ENCODE results near the gene MTX1. TPM values are rescaled to one million over a fixed set of nuclear protein-coding genes. Genes with fewer than 3 reads are reported as not detected.

Gene MTX1
- total RNA-seq, 1 donor from 2014 or later, result 40.9 TPM

DNA sequence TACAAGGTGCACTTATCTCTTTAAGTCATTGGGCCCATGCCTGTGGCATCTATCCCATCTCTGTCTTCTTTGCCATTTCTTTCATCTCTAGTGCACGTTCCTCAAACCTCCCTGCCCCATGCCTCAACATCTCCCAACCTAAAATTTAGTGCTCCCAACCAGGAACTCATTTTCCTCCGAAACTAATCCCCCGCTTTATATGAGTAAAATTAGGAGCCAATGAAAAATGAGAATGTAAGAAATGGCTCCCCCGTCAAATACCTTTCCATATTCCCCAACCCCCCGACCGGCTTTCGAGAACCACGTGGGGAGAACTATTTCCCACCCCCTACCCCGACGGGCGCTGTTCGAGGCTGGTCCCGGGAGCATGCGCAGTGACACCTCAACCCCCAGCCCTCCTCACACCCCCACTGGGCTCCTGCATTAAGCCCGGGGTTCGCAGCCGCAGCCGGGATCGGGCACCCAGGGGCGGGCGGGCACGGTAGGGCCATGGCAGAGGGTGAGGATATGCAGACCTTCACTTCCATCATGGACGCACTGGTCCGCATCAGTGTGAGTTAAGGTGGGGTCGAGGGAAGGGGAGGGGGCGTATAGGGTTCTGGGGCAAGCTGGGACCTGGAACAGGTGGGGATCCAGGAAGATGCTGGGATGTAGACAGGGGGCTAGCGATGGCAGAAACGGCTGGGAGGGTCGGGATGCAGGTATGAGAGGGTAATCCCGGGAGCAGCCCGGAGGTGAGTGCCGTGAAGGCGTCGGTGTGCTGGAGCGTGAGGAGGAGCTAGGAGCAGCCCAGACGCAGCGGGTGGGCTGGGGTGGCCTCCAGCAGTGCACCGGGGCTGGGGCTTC is 34.8 kb upstream of the MTX1 start, which contains the start of gene TRIM46:
Gene TRIM46, plus strand, starts transcription at position 372 of the 846 bp plus-strand sequence. Its CDS starts 118 bp downstream, at position 490.
- intact Hi-C loops (cut with micrococcal nuclease), result loop anchor here (2.0 to 10.0 kb wide), 2 partner anchors 39 to 199 kb away; partner anchors contain the start of genes CKS1B, SHC1 and SLC50A1

DNA sequence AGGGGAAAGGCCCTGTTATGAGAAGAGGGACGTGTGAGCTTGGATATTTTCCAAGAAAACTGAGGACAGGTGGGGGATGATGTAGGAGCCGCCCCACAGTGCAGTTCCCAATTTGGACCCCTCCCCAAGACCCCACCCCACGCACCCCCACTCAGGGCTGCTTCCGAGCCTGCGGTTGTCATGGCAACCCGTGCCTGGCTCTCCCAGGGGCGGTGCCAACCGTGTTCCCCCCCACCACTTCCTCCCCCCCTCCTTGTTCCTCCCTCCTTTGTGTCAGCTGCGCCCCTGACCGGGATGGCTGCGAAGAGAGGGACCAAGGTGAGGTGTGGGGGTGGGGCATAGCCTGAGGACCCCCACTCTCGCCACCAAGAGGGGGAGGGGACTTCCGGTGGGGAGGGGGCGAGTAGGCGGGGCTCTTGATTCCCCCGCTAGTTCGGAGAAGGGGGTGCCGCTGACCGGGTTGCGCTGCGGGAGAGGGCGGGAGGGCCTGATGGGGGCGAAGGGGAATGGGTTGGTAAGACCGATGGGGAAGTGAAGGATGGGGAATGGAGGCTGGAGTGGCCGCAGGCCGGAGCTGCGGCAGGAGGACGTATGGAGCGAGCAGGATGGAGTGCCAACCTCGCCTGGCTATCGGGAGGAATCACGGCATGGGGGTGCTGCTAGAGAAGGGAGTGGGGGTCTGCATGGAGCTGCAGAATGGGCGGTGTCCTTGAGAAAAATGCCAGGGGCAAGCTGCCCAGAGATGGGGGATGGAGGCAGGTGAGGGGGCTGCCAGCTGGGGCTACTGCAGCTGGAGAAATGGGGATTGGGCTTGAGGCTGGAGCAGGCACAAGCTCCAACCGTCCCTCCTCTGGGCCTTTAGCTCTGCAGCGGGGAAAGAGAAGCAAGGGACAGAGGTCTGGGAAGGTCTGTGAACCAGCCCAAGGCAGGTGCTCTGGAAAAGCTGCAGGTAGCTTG is 33.9 kb upstream of the MTX1 start:
- intact Hi-C loops (cut with micrococcal nuclease), result loop anchor here (10.0 kb wide), 1 partner anchor 200 kb away; the partner anchor contains the start of genes CKS1B and SHC1

DNA sequence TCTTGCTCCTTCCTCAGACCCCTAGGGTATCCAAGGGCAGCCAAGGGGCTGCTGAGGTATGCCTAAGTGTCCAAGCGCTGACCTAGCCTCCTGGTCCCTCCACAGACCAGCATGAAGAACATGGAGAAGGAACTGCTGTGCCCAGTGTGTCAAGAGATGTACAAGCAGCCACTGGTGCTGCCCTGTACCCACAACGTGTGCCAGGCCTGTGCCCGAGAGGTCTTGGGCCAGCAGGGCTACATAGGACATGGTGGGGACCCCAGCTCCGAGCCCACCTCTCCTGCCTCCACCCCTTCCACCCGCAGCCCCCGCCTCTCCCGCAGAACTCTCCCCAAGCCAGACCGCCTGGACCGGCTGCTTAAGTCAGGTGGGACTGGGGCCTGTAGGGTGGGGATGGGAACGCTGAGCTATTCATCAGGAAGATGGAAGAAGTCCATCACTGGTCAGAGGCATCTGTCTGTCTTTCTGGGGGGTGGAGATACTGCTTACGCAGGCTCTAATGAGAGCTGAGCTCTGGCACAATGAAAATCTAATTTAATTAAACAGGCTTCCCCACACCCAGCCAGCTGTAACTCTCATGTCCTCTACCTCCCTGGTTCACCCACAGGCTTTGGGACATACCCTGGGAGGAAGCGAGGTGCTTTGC is 33.1 kb upstream of the MTX1 start:
- intact Hi-C loops (cut with micrococcal nuclease), result loop anchor here (10.0 kb wide), 1 partner anchor 201 kb away; the partner anchor contains the start of genes CKS1B and SHC1

DNA sequence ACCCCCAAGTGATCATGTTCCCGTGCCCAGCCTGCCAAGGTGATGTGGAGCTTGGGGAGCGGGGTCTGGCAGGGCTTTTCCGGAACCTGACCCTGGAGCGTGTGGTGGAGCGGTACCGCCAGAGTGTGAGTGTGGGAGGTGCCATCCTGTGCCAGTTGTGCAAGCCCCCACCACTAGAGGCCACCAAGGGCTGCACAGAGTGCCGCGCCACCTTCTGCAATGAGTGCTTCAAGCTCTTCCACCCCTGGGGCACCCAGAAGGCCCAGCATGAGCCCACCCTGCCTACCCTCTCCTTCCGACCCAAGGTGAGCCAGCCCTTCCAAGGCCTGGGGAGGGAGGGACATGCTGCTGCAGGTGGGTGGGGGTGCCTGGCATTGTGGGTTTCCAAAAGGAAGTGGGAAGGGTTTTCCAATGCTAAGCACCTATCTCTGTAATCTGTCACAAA is 32.5 kb upstream of the MTX1 start:
- intact Hi-C loops (cut with micrococcal nuclease), result loop anchor here (1.0 to 10.0 kb wide), 5 partner anchors 18 to 201 kb away; partner anchors contain the start of genes CKS1B, SHC1 and THBS3

DNA sequence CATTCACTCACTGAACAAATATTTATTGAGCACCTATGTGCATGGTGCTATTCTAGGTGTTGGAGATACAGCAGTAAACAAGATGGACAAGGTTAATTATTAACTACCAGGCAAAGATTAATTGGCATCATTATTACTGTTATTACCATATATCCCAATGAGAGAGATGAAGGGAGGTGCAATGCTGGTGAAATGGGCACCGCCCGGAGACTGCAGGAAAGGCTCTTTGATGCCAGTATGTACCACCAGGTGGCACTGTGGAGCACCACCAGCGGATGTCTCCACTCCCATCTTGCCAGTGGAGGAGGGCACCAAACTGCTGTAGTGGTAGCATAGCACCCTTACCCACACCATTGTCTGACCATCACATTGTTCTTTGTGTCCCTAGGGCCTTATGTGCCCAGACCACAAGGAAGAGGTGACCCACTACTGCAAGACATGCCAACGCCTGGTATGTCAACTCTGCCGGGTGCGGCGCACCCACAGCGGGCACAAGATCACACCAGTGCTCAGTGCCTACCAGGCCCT is 31.9 kb upstream of the MTX1 start:
- intact Hi-C loops (cut with micrococcal nuclease), result loop anchor here (1.0 to 10.0 kb wide), 5 partner anchors 18 to 202 kb away; partner anchors contain the start of genes CKS1B, SHC1 and THBS3

DNA sequence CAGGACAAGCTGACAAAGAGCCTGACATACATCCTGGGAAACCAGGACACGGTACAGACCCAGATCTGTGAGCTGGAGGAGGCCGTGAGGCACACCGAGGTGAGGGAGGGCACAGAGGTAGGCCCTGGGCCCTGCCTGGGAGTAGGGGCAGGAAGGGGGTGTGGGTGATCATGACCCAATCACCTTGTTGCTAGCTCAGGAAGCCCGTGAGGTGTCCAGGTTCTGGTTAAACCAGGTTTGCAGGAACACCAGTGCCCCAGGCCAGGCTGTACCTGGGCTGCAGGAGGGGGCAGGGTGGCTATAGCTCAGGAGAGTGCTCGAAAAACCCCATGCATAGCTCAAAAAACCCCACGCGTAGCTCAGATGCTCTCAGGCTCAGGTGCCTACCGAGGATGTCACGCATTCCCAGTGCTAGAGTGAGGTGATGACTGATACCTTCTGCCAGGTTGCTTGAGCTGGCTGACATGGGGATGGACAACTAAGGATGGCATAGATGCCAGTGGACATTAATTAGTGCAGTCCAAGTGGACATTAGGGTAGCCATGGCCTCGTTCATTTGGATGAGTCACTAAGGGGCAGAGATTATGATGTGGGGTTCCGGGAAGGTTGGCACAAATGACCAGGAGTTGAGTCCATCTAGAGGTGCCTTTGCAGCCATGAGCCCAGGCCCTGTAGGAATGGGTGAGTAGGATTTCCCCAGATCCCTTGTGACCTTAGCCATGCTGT is 31.1 kb upstream of the MTX1 start:
- intact Hi-C loops (cut with micrococcal nuclease), result loop anchor here (2.0 to 10.0 kb wide), 2 partner anchors 29 to 203 kb away; partner anchors contain the start of genes CKS1B, SHC1 and THBS3

DNA sequence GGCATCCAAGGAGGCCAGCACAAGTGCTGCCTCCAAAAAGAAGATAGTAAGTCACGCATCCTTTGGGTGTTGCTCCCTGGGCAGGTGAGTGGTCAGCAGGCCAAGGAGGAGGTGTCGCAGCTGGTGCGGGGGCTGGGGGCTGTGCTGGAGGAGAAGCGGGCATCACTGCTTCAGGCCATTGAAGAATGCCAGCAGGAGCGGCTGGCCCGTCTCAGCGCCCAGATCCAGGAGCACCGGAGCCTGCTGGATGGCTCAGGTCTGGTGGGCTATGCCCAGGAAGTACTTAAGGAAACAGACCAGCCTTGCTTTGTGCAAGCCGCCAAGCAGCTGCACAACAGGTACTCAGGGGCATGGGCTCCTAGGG is 30.6 kb upstream of the MTX1 start:
- intact Hi-C loops (cut with micrococcal nuclease), result loop anchor here (2.0 to 10.0 kb wide), 2 partner anchors 29 to 203 kb away; partner anchors contain the start of genes CKS1B, SHC1 and THBS3

DNA sequence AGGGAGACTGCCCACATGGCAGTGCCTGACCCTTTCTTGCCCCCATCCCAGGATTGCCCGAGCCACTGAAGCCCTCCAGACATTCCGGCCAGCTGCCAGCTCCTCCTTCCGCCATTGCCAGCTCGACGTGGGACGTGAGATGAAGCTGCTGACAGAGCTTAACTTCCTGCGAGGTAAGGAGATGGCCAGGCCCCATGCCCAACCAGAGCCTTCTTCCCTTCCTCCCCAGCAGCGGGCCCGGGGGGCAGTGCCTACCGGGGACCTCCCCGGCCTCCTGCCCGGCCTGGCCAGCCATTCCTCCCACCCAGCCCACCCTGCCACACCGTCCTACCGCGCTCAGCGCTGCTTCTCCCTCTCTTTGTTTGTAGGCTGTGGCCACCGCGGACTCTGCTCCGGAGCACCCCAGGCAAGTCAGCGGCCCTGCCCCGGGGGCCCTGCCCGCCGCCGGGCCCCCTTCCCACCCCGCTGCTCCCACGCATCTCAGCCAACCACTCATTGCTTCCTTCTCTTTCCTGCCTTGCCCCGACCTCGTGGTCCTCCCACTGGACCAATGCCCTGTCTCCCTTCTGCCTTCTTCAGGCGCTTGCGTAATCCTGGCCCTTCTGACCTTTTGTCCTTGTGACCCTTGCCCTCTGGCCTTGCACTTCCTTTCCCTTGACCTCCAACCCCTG is 29.9 kb upstream of the MTX1 start:
- intact Hi-C loops (cut with micrococcal nuclease), result loop anchor here (10.0 kb wide), 1 partner anchor 204 kb away; the partner anchor contains the start of genes CKS1B and SHC1

DNA sequence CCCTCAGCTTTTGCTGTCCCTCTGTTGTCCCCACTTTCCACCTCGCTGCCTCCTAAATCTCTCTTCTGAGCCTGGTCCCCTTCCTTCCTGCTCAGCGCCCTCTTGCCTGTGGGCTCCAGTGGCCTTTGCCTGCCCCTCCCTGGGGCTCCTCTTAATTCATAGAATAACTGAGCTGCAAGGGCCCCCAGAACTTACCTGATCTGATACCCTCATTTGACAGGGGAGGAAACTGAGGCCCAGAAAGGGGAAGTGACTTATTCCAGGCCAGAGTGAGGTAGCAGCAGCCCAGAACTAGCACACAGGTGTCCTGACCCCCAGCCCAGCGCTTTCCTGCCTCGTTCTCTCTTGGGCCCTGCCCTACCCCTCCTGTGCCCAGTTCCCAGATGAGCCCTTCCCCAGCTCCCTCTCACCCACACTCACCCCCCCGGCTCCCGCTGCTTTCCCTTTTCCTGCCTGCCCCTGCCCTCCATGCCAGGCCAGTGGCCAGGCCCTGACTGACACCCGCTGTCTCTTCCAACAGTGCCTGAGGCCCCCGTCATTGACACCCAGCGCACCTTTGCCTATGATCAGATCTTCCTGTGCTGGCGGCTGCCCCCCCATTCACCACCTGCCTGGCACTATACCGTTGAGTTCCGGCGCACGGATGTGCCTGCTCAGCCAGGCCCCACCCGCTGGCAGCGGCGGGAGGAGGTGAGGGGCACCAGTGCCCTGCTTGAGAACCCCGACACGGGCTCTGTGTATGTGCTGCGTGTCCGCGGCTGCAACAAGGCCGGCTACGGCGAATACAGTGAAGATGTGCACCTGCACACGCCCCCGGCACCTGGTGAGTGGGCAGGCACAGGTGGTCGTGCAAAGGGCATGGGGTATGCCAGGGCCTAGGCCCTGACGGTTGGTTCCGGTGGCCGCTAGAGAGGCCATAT is 29.1 kb upstream of the MTX1 start:
- intact Hi-C loops (cut with micrococcal nuclease), result loop anchor here (10.0 kb wide), 1 partner anchor 205 kb away; the partner anchor contains the start of genes CKS1B and SHC1

DNA sequence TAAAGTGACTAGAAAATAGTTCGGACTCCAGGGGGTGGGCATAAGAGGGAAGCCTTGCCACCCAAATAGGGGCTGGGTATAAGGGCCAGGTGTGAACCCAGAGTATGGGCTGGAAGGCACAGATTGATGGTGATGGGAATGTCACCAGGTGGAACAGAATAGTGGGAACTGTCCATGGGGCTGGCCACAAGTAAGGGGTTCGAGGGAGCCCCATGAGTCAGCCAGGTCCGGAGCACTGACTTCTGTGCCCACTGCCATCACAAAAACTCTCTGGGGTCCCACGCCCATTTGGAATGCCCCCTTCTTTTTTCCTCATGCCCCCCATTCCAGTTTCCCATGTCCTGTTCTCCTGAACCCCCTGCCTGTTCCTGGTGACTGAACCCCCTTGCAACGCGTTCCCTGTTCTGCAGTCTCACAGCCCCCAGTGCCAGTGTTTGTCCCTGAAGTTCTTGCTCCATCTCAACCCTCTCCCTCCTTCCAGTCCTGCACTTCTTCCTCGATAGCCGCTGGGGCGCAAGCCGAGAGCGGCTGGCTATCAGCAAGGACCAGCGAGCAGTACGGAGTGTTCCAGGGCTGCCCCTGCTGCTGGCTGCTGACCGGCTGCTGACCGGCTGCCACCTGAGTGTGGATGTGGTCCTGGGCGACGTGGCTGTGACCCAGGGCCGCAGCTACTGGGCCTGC is 27.0 kb upstream of the MTX1 start:
- intact Hi-C loops (cut with micrococcal nuclease), result no loop called here

DNA sequence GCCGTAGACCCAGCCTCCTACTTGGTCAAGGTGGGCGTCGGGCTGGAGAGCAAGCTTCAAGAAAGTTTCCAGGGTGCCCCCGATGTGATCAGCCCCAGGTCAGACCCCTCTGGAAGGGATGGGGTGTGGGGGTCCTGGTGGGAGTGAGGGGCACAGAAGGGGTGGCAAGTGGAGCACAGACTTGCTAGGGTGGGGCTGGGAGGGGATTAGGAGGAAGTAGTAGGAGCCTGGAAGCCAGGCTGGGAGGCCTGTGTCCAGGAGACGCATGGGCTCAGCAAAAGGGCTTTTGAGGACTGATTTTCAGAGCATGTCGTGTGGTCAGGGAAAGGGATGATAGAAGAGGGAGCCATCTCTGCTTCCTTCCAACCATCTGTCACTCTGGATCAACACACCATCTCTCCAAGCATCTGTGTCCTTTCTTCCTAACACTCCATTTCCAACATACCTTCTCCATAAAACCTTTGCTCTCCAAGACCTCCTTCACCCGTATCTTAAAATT is 26.4 kb upstream of the MTX1 start:
- intact Hi-C loops (cut with micrococcal nuclease), result no loop called here

DNA sequence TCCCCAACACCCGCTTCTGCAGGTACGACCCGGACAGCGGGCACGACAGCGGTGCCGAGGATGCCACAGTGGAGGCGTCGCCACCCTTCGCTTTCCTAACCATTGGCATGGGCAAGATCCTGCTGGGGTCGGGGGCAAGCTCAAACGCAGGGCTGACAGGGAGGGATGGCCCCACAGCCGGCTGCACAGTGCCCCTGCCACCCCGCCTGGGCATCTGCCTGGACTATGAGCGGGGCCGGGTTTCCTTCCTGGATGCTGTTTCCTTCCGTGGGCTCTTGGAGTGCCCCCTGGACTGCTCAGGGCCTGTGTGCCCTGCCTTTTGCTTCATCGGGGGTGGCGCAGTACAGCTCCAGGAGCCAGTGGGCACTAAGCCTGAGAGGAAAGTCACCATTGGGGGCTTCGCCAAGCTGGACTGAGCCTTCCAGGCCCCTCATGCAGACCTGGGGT is 24.7 kb upstream of the MTX1 start:
- intact Hi-C loops (cut with micrococcal nuclease), result no loop called here

DNA sequence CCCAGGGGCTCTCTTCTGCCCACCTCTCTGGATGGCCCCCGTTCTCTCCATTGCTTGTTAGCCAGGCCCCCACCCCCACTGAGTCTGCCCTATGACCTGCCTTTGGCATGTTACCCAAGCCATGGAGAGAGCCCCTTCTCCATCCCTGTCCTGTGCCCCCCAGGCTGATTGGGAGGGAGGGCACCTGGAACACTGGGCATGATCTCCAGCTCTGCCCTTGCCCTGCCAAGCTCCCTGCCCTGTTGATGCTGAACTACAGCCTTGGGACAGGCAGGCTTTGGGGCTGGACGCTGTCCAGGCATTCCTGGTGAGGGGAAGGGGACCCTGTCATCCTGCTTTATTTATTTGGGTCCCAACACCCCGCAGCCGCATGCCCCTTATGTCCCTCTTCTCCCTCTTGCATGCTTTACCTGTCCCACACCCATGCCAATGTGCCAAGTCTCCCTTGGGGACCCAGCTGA is 24.1 kb upstream of the MTX1 start:
- intact Hi-C loops (cut with micrococcal nuclease), result no loop called here

DNA sequence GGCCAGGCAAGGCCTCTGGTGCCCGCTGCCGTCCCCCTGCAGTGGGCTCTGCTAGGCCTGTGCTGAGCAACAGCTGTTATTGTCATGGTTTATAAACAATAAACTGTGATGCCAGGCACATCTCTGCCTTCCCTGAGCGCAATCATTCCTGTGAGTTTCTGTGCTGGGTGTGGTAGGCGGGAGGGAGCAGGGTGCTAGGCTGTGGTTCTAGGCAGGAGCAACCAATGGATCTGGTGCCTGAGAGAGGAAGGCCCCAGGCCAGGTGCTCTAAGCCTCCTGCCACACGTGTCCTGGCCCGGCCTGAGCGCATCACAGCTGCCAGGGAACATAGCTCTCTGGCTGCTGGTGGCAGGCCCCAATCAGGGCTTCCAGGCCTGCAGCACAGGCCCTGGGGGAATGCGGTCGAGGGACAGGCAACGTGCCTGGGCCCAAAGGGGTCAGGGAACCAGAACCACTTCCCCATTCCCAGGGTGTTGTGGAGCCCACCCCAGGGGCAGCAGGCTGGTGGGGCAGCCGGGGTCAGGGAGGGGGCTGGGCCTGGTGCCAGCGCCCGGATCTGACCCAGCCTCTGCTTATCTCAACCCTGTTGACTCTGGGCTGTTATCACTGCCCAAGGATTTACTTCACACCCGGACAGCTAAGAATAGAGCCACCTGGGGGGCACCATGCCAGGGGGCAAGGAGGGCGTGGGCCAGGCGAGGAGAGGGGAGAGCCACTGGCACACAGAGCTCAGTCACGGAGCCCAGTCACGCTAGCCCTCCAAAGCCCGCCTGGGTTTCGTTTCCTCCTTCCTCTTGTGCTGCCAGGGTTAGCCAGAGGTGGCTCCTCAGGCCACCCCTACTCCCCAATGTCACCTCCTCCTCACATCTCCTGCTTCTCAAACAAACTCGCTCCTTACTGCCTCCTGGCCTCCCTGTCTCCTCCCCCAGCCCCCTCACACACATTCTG is 23.4 kb upstream of the MTX1 start:
- intact Hi-C loops (cut with micrococcal nuclease), result no loop called here

DNA sequence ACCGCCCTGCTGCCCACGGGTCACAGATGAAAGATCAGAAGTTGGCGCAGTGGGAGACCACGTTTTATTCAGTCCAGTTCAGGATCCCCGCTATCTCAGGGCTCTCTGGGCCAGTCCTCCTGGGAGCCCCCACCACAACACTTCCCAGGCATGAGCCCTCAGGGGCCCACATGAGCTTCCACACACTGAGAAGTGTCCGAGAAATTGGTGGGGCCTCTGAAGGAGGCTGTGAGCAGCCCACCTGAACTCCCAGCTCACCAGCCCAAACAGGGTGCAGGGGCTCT is 22.8 kb upstream of the MTX1 start:
- intact Hi-C loops (cut with micrococcal nuclease), result no loop called here
